K562 (cell line): ENCODE data around the gene NUAK2. TPM values are rescaled to one million over a fixed set of nuclear protein-coding genes. Genes with fewer than 3 reads are reported as not detected.

Source experiments
- ATAC-seq: fragments of 200-7000 bp; cut with Tn5 transposase; 3 replicates; pipeline ENCODE4 v1.9.1; 2020; ENCODE audit warnings: moderate library complexity
- BruUV-seq: library from RNA; stranded (reverse); fragments of 400-500 nt; replicated peaks from 2 replicates; lab custom pipeline; 2021; lab: Mats Ljungman, UMichigan
- CTCF ChIA-PET: fragments of 300-600 bp; formaldehyde crosslinking; extraction: SDS; loops from one replicate; lab custom pipeline; 2021; ENCODE audit warnings: low intra/inter-chr PET ratio; lab: Yijun Ruan, JAX
- POLR2A ChIA-PET: fragments of 300-600, 350-650 bp; sonication (Branson Sonifier 250); formaldehyde crosslinking; extraction: SDS; loops from one replicate; lab custom pipeline; 2021; ENCODE audit warnings: antibody characterized with exemption, inconsistent platforms; lab: Yijun Ruan, JAX
- DNase-seq, 4 experiments: peaks; one replicate each; pipeline versions ENCODE4 v3.0.0 to v3.0.0-alpha.2; 2011 to 2018; ENCODE audit warnings: low spot score in 3 of 4, mixed read lengths in 3 of 4; ENCODE audit errors: extremely low read depth in 1 of 4
- FAIRE-seq: peaks from 2 replicates; lab custom pipeline; 2011; peaks lifted over from hg19 to GRCh38; lab: Jason Lieb, UNC
- H2AFZ ChIP-seq: 2 replicates; pipeline ENCODE4 v1.6.0; 2011; ENCODE audit warnings: low read depth, low read length, control low read depth, inconsistent platforms
- H3K27ac ChIP-seq: fragments of 200-600 bp; 3 replicates; pipeline ENCODE4 v1.8.0; 2011; ENCODE audit warnings: low read depth, mild to moderate bottlenecking, control low read depth, inconsistent platforms, low read length, moderate library complexity, mixed read lengths; ENCODE audit errors: extremely low read depth
- H3K27me3 ChIP-seq, 2 experiments: fragments of 300-600 bp in 1 of 2; 2 replicates in 1 of 2; 3 replicates in 1 of 2; pipeline versions ENCODE4 v1.6.0 to v1.8.0; 2011; ENCODE audit warnings: inconsistent platforms in 2 of 2, low read length in 2 of 2, mild to moderate bottlenecking in 1 of 2, mixed read lengths in 1 of 2, moderate library complexity in 1 of 2; ENCODE audit not compliant: control insufficient read depth in 2 of 2, insufficient read depth in 2 of 2
- H3K36me3 ChIP-seq: fragments of 300-600 bp; 3 replicates; pipeline ENCODE4 v1.8.0; 2011; ENCODE audit warnings: mild to moderate bottlenecking, low read length, inconsistent platforms; ENCODE audit not compliant: control insufficient read depth, insufficient read depth
- H3K4me1 ChIP-seq, 2 experiments: fragments of 200-600 bp in 1 of 2; replicated peaks in 1 of 2; 2 replicates in 1 of 2; 3 replicates in 1 of 2; pipeline versions ENCODE4 v1.5.1 to v1.8.0; 2011; ENCODE audit warnings: inconsistent platforms in 2 of 2, low read length in 2 of 2, mild to moderate bottlenecking in 1 of 2, mixed read lengths in 1 of 2, moderate library complexity in 1 of 2; ENCODE audit not compliant: control insufficient read depth in 2 of 2, insufficient read depth in 2 of 2
- H3K4me2 ChIP-seq: 2 replicates; pipeline ENCODE4 v1.6.1; 2011; ENCODE audit warnings: low read length, control low read depth, inconsistent platforms, mixed read lengths; ENCODE audit not compliant: insufficient read depth
- H3K4me3 ChIP-seq: fragments of 200-600 bp; sonication (generic), shearing (Covaris generic); 2 replicates; pipeline ENCODE4 v1.5.1; 2016; ENCODE audit warnings: control low read depth, inconsistent platforms
- H3K79me2 ChIP-seq: fragments of 200-600 bp; 3 replicates; pipeline ENCODE4 v1.8.0; 2011; ENCODE audit warnings: low read length, inconsistent platforms; ENCODE audit not compliant: control insufficient read depth, insufficient read depth
- H3K9ac ChIP-seq, 2 experiments: 2 replicates each; pipeline versions ENCODE4 v1.6.0 to v1.6.1; 2011; ENCODE audit warnings: low read depth in 2 of 2, low read length in 2 of 2, control low read depth in 1 of 2, inconsistent platforms in 1 of 2, mild to moderate bottlenecking in 1 of 2, mixed read lengths in 1 of 2; ENCODE audit not compliant: insufficient read depth in 1 of 2
- H3K9me1 ChIP-seq: one replicate; pipeline ENCODE4 v1.6.0; 2011; ENCODE audit warnings: inconsistent platforms, mild to moderate bottlenecking, low read length, moderate library complexity; ENCODE audit not compliant: control insufficient read depth, insufficient read depth
- H3K9me3 ChIP-seq: replicated peaks from 2 replicates; pipeline ENCODE4 v1.5.1; 2011; ENCODE audit warnings: low read depth, low read length, inconsistent platforms; ENCODE audit not compliant: control insufficient read depth, insufficient read depth
- H4K20me1 ChIP-seq: replicated peaks from 2 replicates; pipeline ENCODE4 v1.6.1; 2011; ENCODE audit warnings: low read length, inconsistent platforms, mixed read lengths; ENCODE audit not compliant: control insufficient read depth, insufficient read depth
- HNRNPK ChIP-seq: fragments of 200-400 bp; formaldehyde crosslinking; IDR thresholded peaks from one replicate; pipeline ENCODE4 v1.6.1; 2018; ENCODE audit warnings: mild to moderate bottlenecking, low read depth, low read length; ENCODE audit not compliant: poor library complexity, severe bottlenecking
- PYGO2 ChIP-seq: fragments of 450-650 bp; IDR thresholded peaks from 2 replicates; pipeline ENCODE4 v1.6.1; 2016; ENCODE audit warnings: mild to moderate bottlenecking, missing genetic modification characterization, moderate library complexity, missing compliant biosample characterization
- RB1 ChIP-seq: fragments of 450-650 bp; IDR thresholded peaks from 2 replicates; pipeline ENCODE4 v1.6.1; 2017; ENCODE audit warnings: low read depth, mild to moderate bottlenecking
- RBM17 ChIP-seq: fragments of 200-400 bp; formaldehyde crosslinking; IDR thresholded peaks from 2 replicates; pipeline ENCODE4 v1.6.1; 2017; ENCODE audit warnings: low read depth, mild to moderate bottlenecking, low read length, borderline replicate concordance
- REST ChIP-seq, 2 experiments: fragments of 450-650 bp; formaldehyde crosslinking in 1 of 2; IDR thresholded peaks; 2 replicates each; pipeline versions ENCODE4 v1.4.0 to v1.6.1; 2014 to 2020; ENCODE audit warnings: mild to moderate bottlenecking in 2 of 2, borderline replicate concordance in 1 of 2, low read depth in 1 of 2
- RFX1 ChIP-seq: fragments of 450-650 bp; IDR thresholded peaks from 2 replicates; pipeline ENCODE4 v1.6.1; 2016; ENCODE audit warnings: mild to moderate bottlenecking, moderate library complexity
- TAF7 ChIP-seq: fragments of 450-650 bp; IDR thresholded peaks from 2 replicates; pipeline ENCODE4 v1.6.1; 2016; ENCODE audit warnings: missing genetic modification characterization, missing compliant biosample characterization
- ZBTB11 ChIP-seq, 3 experiments: fragments of 200-800 bp in 1 of 3; fragments of 250-450 bp in 1 of 3; fragments of 450-650 bp in 1 of 3; sonication (Bioruptor Pico) in 1 of 3; sonication (Bioruptor generic) in 1 of 3; formaldehyde crosslinking in 1 of 3; IDR thresholded peaks; 2 replicates each; pipeline versions ENCODE4 v1.6.1 to v1.8.0; 2016 to 2022; ENCODE audit warnings: mild to moderate bottlenecking in 2 of 3, missing genetic modification characterization in 2 of 3, missing compliant biosample characterization in 1 of 3, moderate library complexity in 1 of 3
- ZFPM2 ChIP-seq: fragments of 250-450 bp; sonication (Bioruptor Pico); IDR thresholded peaks from 2 replicates; pipeline ENCODE4 v1.5.1; 2022; ENCODE audit warnings: mild to moderate bottlenecking
- WGBS: fragments of 100-300 bp; shearing (Covaris generic); methylation state at CpG from one replicate; pipeline ENCODE4 v1.1.6; 2016; ENCODE audit warnings: low coverage, mixed read lengths; ENCODE audit not compliant: insufficient coverage; ENCODE audit errors: missing lambda C conversion rate; 5-methylcytosine and 5-hydroxymethylcytosine counted together
- in situ Hi-C: fragments of 300-500 bp; cut with MboI; formaldehyde crosslinking; loops from 4 replicates; pipeline ENCODE4 v1.15.0; 2018; ENCODE audit warnings: inconsistent platforms, mixed read lengths
- intact Hi-C: fragments of 100-400 bp; cut with micrococcal nuclease; formaldehyde crosslinking; loops from 2 replicates; pipeline ENCODE4 v1.14.2; 2022
- polyA plus RNA-seq, 8 experiments: library from polyadenylated mRNA; depleted of rRNA in 4 of 8; stranded (reverse) in 5 of 8; unstranded in 3 of 8; fragments of >200 nt; fragmentation: Nextera tagmentation in 2 of 8; fragmentation: Illumina TruSeq in 1 of 8; extraction: Ambion mirVana in 2 of 8; extraction: Trizol in 1 of 8; gene quantifications; 2 replicates each; pipeline versions ENCODE4 v1.2.1 to v1.2.3, GENCODE V29; 2011 to 2014; ENCODE audit warnings: inconsistent platforms in 1 of 8, missing spikeins in 1 of 8
- total RNA-seq, 7 experiments: library from RNA; depleted of rRNA in 6 of 7; stranded (reverse); fragments of >200 nt in 6 of 7; fragmentation: Illumina TruSeq in 2 of 7; extraction: Trizol in 2 of 7; gene quantifications; 2 replicates each; pipeline versions ENCODE4 v1.2.1 to v1.2.3, GENCODE V29; 2011 to 2021; ENCODE audit warnings: low replicate concordance in 1 of 7

NUAK2 gene
- total and polyA plus RNA-seq, 9 of the 15 experiments (the other 6 are each of a cell fraction or from before 2014, with no cell fraction given): 0.04 to 0.44 (median 0.14) TPM

- Histone ChIP-seq H3K9me3 (no peaks in the 10 kb centered on the region), H3K79me2 (no peaks in the 10 kb centered on the region), H3K27ac (no peak overlapping the region), H3K27me3 (peaks cover 1 to 13% of the 10 kb centered on the region in 2 experiments; a peak in 4 of 5 replicates), H3K4me1 (peaks cover 6 to 29% of the 10 kb centered on the region in 2 experiments), H4K20me1 (no peaks in the 10 kb centered on the region), H3K36me3 (no peaks in the 10 kb centered on the region), H3K9me1 (no peaks in the 10 kb centered on the region), H3K4me3 (no peak overlapping the region), H3K4me2 (no peak overlapping the region), H3K9ac (peak overlapping the region in 1 of 2 experiments; percentile 19; a peak in 1 of 4 replicates), H2AFZ (peak overlapping the region; percentile 23; the same call in 1 of the 2 replicates)
- DNase-seq (peak; percentile 88 to 92 (median 90)), ATAC-seq (peak; percentile 94), FAIRE-seq (peak; percentile 98)
- BruUV-seq: no TSS peak
- WGBS: 6% methylated on average over 7 of the region's 7 CpGs
- in situ Hi-C loops (no loop called here), intact Hi-C loops (loop anchor here (1.0 kb wide), 3 partner anchors 52 to 251 kb away; no protein-coding TSS in a partner anchor)
- CTCF ChIA-PET: interaction anchor here (0.6 to 6.6 kb wide), 5 partner anchors 50 to 251 kb away, joined by 3 to 144 read pairs (median 5); partner anchors contain the start of gene NUAK2
- POLR2A ChIA-PET: interaction anchor here (0.6 to 2.7 kb wide), 10 partner anchors 12 to 408 kb away, joined by 3 to 15 read pairs (median 3); partner anchors contain the start of gene NUAK2
- TF ChIP-seq TAF7 (tag): no peak
- TF ChIP-seq PYGO2: no peak
- peak; percentile 94 for TF ChIP-seq REST (IDR thresholded peaks at IDR 0.05; ENCODE audit: borderline replicate concordance)
- no peak for TF ChIP-seq REST (CRISPR knock-in tag; IDR thresholded peaks at IDR 0.05; ENCODE audit: low read depth)
- TF ChIP-seq ZFPM2 (CRISPR knock-in tag): no peak
- TF ChIP-seq RFX1: no peak
- TF ChIP-seq HNRNPK: no peak
- no peak for TF ChIP-seq RBM17
- peak in 1 of 3 experiments; percentile 18; a peak in 1 of 6 replicates for TF ChIP-seq ZBTB11 (CRISPR knock-in tag; IDR thresholded peaks at IDR 0.05)
- TF ChIP-seq RB1: peak; percentile 73
Observed at GRCh38 chr1:205273551-205273982, 48.0 kb downstream of the NUAK2 start.
